ENCODE results near the gene TSPO.
"Not testable (repeated sequence)": the region's sequence is repeated elsewhere in the genome, so short reads cannot be mapped to it uniquely, and the experiment has no call there.

The TSPO gene

GRCh38 chr22:43151251-43152002 is at the start of gene TSPO:
TSS of gene TSPO (plus strand) at chr22:43151559. CDS start at chr22:43159239, 7,680 bp downstream.
- peak; percentile 65 for DNase-seq

- peak; percentile 37 for DNase-seq
Observed at GRCh38 chr22:43104056-43104625, 47.2 kb upstream of the TSPO start.

- DNase-seq = not testable (repeated sequence)
Observed at GRCh38 chr22:43104950-43105349, 46.4 kb upstream of the TSPO start.

- DNase-seq = no peak
Observed at GRCh38 chr22:43106302-43106701, 45.1 kb upstream of the TSPO start.

- DNase-seq = no peak
Observed at GRCh38 chr22:43109511-43109910, 41.8 kb upstream of the TSPO start.

GRCh38 chr22:43109921-43110443 is 41.4 kb upstream of the TSPO start:
- no peak for DNase-seq

GRCh38 chr22:43110444-43110926 is 40.9 kb upstream of the TSPO start, which contains the start of gene BIK:
TSS of gene BIK (plus strand) at chr22:43110750. CDS start at chr22:43124023, 13,273 bp downstream.
- peak; percentile 41 for DNase-seq

GRCh38 chr22:43110927-43111623 is 40.3 kb upstream of the TSPO start:
- peak; percentile 48 for DNase-seq

- no peak for DNase-seq
Observed at GRCh38 chr22:43113526-43114251, 37.7 kb upstream of the TSPO start.

GRCh38 chr22:43114958-43115357 is 36.4 kb upstream of the TSPO start:
- no peak for DNase-seq

- DNase-seq = no peak
Observed at GRCh38 chr22:43116932-43117331, 34.4 kb upstream of the TSPO start.

- no peak for DNase-seq
Observed at GRCh38 chr22:43118024-43118849, 33.1 kb upstream of the TSPO start.

- DNase-seq = no peak
Observed at GRCh38 chr22:43118953-43119458, 32.4 kb upstream of the TSPO start.

- DNase-seq = no peak
Observed at GRCh38 chr22:43126501-43127165, 24.7 kb upstream of the TSPO start.

- no peak for DNase-seq
Observed at GRCh38 chr22:43127166-43127908, 24.0 kb upstream of the TSPO start.

- DNase-seq = no peak
Observed at GRCh38 chr22:43128116-43128515, 23.2 kb upstream of the TSPO start.

- no peak for DNase-seq
Observed at GRCh38 chr22:43128928-43129424, 22.4 kb upstream of the TSPO start.

- no peak for DNase-seq
Observed at GRCh38 chr22:43129426-43130425, 21.6 kb upstream of the TSPO start.
